Sigmoid colon (tissue), 7 donors: ENCODE data around the gene NCKAP5L. TPM values are rescaled to one million over a fixed set of nuclear protein-coding genes. Genes with fewer than 3 reads are reported as not detected.
A peak's percentile ranks its signal among the peaks of the same experiment; 100 is the strongest.

Source experiments
- DNase-seq: peaks from one replicate; pipeline ENCODE4 v3.0.0-alpha.2; 2019
- H3K27ac ChIP-seq, 4 donors: fragments of 200-600 bp; sonication (generic); one replicate each; pipeline ENCODE4 v1.5.1; 2016 to 2019; ENCODE audit warnings: mild to moderate bottlenecking in 1 of 4
- H3K27me3 ChIP-seq, 3 donors: fragments of 200-600 bp; sonication (generic); one replicate each; pipeline ENCODE4 v1.5.1; 2019; ENCODE audit warnings: mild to moderate bottlenecking in 1 of 3
- H3K36me3 ChIP-seq, 4 donors: fragments of 200-600 bp; sonication (generic); one replicate each; pipeline ENCODE4 v1.5.1; 2016 to 2019
- H3K4me1 ChIP-seq, 4 donors: fragments of 200-600 bp; sonication (generic); one replicate each; pipeline ENCODE4 v1.5.1; 2017 to 2019
- H3K4me3 ChIP-seq, 4 donors: fragments of 200-600 bp; sonication (generic); one replicate each; pipeline ENCODE4 v1.5.1; 2017 to 2019; ENCODE audit warnings: mild to moderate bottlenecking in 2 of 4, moderate library complexity in 1 of 4
- H3K9me3 ChIP-seq, 4 donors: fragments of 200-600 bp in 3 of 4; sonication (generic) in 3 of 4; one replicate each; pipeline versions ENCODE4 v1.5.1 to v1.6.1; 2013 to 2019
- CTCF ChIP-seq, 4 experiments: fragments of 450-650 bp in 3 of 4; fragments of 200-600 bp in 1 of 4; IDR thresholded peaks; one replicate each; pipeline ENCODE4 v1.5.1; 2016 to 2019; ENCODE audit warnings: antibody characterized with exemption in 4 of 4, mild to moderate bottlenecking in 3 of 4, moderate library complexity in 2 of 4
- EP300 ChIP-seq, 4 donors: sonication (generic); formaldehyde crosslinking; IDR thresholded peaks; one replicate each; pipeline ENCODE4 v1.6.1; 2017; ENCODE audit warnings: antibody characterized with exemption in 4 of 4
- POLR2A ChIP-seq, 2 donors: fragments of 450-650 bp; IDR thresholded peaks; one replicate each; pipeline ENCODE4 v1.6.1; 2016; ENCODE audit warnings: antibody characterized with exemption in 2 of 2, mild to moderate bottlenecking in 2 of 2, moderate library complexity in 2 of 2
- POLR2AphosphoS5 ChIP-seq, 4 donors: sonication (generic); formaldehyde crosslinking; IDR thresholded peaks; one replicate each; pipeline ENCODE4 v1.6.1; 2017; ENCODE audit warnings: antibody characterized with exemption in 4 of 4
- WGBS, 2 donors: extraction: QIAGEN DNeasy Blood & Tissue Kit; methylation state at CpG; one replicate each; pipeline ENCODE4 v1.1.7; 2013; 5-methylcytosine and 5-hydroxymethylcytosine counted together
- intact Hi-C: fragments of 100-400 bp; cut with DNase I; formaldehyde crosslinking; loops from one replicate; pipeline ENCODE4 v1.15.1; 2023
- polyA plus RNA-seq, 3 donors: library from polyadenylated mRNA; stranded (reverse); fragments of 200-250 nt; gene quantifications; one replicate each; pipeline ENCODE4 v1.2.3, GENCODE V29; 2013
- total RNA-seq, 4 donors: library from RNA; depleted of rRNA; stranded (reverse); fragments of >200 nt; gene quantifications; one replicate each; pipeline ENCODE4 v1.1.0, GENCODE V29; 2016
- donor health status: healthy with polysubstance abuse.
- donor health status: Bipolar disorder and iron deficiency.
- donor health status: healthy.

Gene NCKAP5L
- total and polyA plus RNA-seq, 7 donors, result 0.92 to 23.3 (median 10.0) TPM

GRCh38 chr12:49843876-49844437 lies 15.7 kb upstream of the NCKAP5L start:
- Histone ChIP-seq H3K27ac (peak overlapping the region in 2 of 4 donors; percentile 84 to 90), H3K9me3 (no peaks in the 10 kb centered on the region), H3K4me1 (peaks cover 0 to 20% (median 17%) of the 10 kb centered on the region in 4 donors), H3K27me3 (peaks cover 0 to 16% (median 0%) of the 10 kb centered on the region in 3 donors), H3K36me3 (no peaks in the 10 kb centered on the region), H3K4me3 (no peak overlapping the region)
- no peak for DNase-seq
- 88 to 97% methylated on average over 4 of the region's 4 CpGs for WGBS, 2 donors
- no peak for TF ChIP-seq EP300 (IDR thresholded peaks at IDR 0.05)
- TF ChIP-seq POLR2A (IDR thresholded peaks at IDR 0.05), result no peak
- TF ChIP-seq POLR2AphosphoS5 (IDR thresholded peaks at IDR 0.05), result no peak
- no peak for TF ChIP-seq CTCF (IDR thresholded peaks at IDR 0.05)
- intact Hi-C loops, result loop anchor here (2.0 to 5.0 kb wide), 3 partner anchors 15 to 82 kb away; partner anchors contain the start of gene NCKAP5L

- H3K9me3 ChIP-seq, result no peaks in the 10 kb centered on the region
- peak overlapping the region in 3 of 4 donors; percentile 59 to 80 (median 64) for H3K4me3 ChIP-seq
- WGBS, 2 donors, result 86 to 92% methylated on average over 7 of the region's 7 CpGs
- intact Hi-C loops, result loop anchor here (2.0 to 5.0 kb wide), 3 partner anchors 15 to 81 kb away; partner anchors contain the start of gene NCKAP5L
- DNase-seq, result no peak
- TF ChIP-seq POLR2AphosphoS5 (IDR thresholded peaks at IDR 0.05) (no peak), EP300 (IDR thresholded peaks at IDR 0.05) (no peak), POLR2A (IDR thresholded peaks at IDR 0.05) (no peak), CTCF (IDR thresholded peaks at IDR 0.05) (no peak)
- H3K4me1 ChIP-seq, result peaks cover 0 to 20% (median 17%) of the 10 kb centered on the region in 4 donors
- H3K36me3 ChIP-seq, result no peaks in the 10 kb centered on the region
- peaks cover 0 to 10% (median 0%) of the 10 kb centered on the region in 3 donors for H3K27me3 ChIP-seq
- peak overlapping the region; percentile 84 to 91 (median 90) for H3K27ac ChIP-seq
These were observed 15.2 kb upstream of the NCKAP5L start for GRCh38 chr12:49843411-49843810.

- intact Hi-C loops, result loop anchor here (2.0 to 5.0 kb wide), 3 partner anchors 14 to 80 kb away; partner anchors contain the start of gene NCKAP5L
- peak within 1 kb of the TSS; percentile 84 to 91 (median 90) for H3K27ac ChIP-seq
These were observed 14.5 kb upstream of the NCKAP5L start, which contains the start of gene BCDIN3D for GRCh38 chr12:49842519-49843352. TSS of gene BCDIN3D (minus strand) at chr12:49843106. CDS start at chr12:49843087, 19 bp downstream.

More at GRCh38 chr12:49842519-49843352, 14.5 kb upstream of the NCKAP5L start, which contains the start of gene BCDIN3D:
- TF ChIP-seq CTCF (IDR thresholded peaks at IDR 0.05) (peak in 1 of 4 experiments; percentile 8), POLR2A (IDR thresholded peaks at IDR 0.05) (peak; percentile 38 to 69), POLR2AphosphoS5 (IDR thresholded peaks at IDR 0.05) (peak; percentile 79 to 92 (median 90)), EP300 (IDR thresholded peaks at IDR 0.05) (no peak)
- no peaks in the 10 kb centered on the region for H3K9me3 ChIP-seq
- no peaks in the 10 kb centered on the region for H3K36me3 ChIP-seq
- 0 to 1% methylated on average over 55 of the region's 55 CpGs for WGBS, 2 donors
- DNase-seq, result peak; percentile 95
- H3K27me3 ChIP-seq, result peaks cover 0 to 3% (median 0%) of the 10 kb centered on the region in 3 donors
- H3K4me3 ChIP-seq, result peak within 1 kb of the TSS; percentile 59 to 80 (median 64)
- peaks cover 0 to 20% (median 17%) of the 10 kb centered on the region in 4 donors for H3K4me1 ChIP-seq
